ENCODE measurements around the gene MACO1. TPM values are rescaled to one million over a fixed set of nuclear protein-coding genes. Genes with fewer than 3 reads are reported as not detected.

MACO1 gene
- total and polyA plus RNA-seq, 7 donors = 2.4 to 20.2 (median 11.8) TPM

DNA sequence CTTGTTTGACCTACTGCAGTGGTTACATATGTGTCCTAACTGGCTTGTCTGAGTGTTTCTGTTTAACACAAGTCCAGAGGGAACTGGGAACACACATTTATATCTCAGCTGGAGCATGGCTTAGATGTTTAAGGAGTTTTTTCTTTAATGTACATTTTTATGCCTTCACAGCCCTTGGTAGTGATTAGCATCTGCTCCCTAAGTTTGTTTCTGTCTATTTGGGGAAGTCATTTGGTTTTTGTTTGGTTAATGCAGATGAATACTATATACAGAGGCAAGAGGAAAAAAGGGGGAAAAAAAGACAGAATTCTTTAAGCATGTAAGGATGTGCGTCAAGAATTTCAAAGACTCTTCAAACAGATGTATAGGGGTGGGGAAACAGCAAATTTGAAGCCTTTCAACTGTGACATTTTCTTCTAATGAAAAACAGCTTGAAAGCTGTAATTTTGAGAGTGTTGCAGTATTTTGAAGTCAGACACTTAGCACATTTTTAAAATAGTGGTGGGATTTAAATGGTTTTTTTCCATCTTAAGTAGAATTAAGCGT is 15.4 kb downstream of the MACO1 start:
- Histone ChIP-seq H3K27ac (no peak overlapping the region), H3K4me1 (peaks cover 0 to 21% (median 7%) of the 10 kb centered on the region in 4 donors), H3K9me3 (no peaks in the 10 kb centered on the region), H3K27me3 (no peaks in the 10 kb centered on the region), H3K4me3 (no peak overlapping the region), H3K36me3 (peaks cover 0 to 36% (median 4%) of the 10 kb centered on the region in 4 donors)
- no peak for DNase-seq
- TF ChIP-seq, protein P1, sequence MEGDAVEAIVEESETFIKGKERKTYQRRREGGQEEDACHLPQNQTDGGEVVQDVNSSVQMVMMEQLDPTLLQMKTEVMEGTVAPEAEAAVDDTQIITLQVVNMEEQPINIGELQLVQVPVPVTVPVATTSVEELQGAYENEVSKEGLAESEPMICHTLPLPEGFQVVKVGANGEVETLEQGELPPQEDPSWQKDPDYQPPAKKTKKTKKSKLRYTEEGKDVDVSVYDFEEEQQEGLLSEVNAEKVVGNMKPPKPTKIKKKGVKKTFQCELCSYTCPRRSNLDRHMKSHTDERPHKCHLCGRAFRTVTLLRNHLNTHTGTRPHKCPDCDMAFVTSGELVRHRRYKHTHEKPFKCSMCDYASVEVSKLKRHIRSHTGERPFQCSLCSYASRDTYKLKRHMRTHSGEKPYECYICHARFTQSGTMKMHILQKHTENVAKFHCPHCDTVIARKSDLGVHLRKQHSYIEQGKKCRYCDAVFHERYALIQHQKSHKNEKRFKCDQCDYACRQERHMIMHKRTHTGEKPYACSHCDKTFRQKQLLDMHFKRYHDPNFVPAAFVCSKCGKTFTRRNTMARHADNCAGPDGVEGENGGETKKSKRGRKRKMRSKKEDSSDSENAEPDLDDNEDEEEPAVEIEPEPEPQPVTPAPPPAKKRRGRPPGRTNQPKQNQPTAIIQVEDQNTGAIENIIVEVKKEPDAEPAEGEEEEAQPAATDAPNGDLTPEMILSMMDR (IDR thresholded peaks at IDR 0.05) = no peak
- TF ChIP-seq POLR2AphosphoS5 (IDR thresholded peaks at IDR 0.05) (no peak), EP300 (IDR thresholded peaks at IDR 0.05) (no peak), POLR2A (IDR thresholded peaks at IDR 0.05) (no peak)
- intact Hi-C loops (cut with DNase I) = no loop called here
- 69 to 86% methylated on average over 2 of the region's 2 CpGs for WGBS, 2 donors

DNA sequence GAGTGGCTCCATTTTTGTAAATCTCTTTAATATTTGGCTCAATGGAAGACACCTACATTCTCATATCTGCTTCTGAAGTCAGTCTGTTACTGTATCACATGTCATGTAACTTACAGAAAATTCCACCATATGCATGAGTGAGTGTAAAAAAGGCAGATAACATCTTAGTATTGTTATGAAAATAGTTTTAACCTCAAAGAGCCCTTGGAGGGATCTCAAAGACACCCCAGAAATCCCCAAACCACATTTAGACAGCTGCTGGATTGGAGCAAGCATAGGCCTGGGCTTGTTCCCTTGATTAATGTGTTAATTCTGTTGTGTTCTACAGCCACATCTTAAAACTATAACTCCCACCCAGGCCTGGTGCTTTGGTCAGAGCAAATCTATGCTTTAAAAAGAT is 16.9 kb downstream of the MACO1 start:
- Histone ChIP-seq H3K4me1 (peaks cover 0 to 8% (median 3%) of the 10 kb centered on the region in 4 donors), H3K36me3 (peaks cover 0 to 36% (median 4%) of the 10 kb centered on the region in 4 donors), H3K27me3 (no peaks in the 10 kb centered on the region), H3K9me3 (no peaks in the 10 kb centered on the region), H3K4me3 (no peak overlapping the region), H3K27ac (no peak overlapping the region)
- intact Hi-C loops (cut with DNase I) = no loop called here
- no peak for DNase-seq
- TF ChIP-seq EP300 (IDR thresholded peaks at IDR 0.05) (no peak), POLR2AphosphoS5 (IDR thresholded peaks at IDR 0.05) (no peak), POLR2A (IDR thresholded peaks at IDR 0.05) (no peak)
- TF ChIP-seq, protein P1 (IDR thresholded peaks at IDR 0.05) = no peak

DNA sequence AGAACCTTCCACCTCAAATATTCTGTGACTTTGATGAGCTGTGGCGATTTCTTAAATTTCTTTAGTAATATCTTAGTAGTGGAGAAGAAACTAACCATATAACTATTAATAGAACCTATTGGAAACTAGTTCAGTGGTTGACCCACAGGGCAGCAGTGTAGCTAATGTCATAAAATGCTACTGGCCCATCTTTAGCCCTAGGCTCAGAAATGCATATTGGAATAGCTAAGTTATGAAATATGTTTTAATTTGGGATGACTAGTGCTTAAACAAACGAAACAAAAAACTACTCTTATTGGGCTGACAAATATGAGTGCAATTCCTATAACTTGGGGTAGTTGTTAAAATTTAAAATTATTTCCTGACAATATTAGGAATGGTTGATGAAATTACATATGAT is 20.2 kb downstream of the MACO1 start:
- Histone ChIP-seq H3K27ac (no peak overlapping the region), H3K36me3 (peaks cover 0 to 50% (median 7%) of the 10 kb centered on the region in 4 donors), H3K27me3 (no peaks in the 10 kb centered on the region), H3K4me3 (no peak overlapping the region), H3K4me1 (peaks cover 0 to 5% (median under 1%) of the 10 kb centered on the region in 4 donors), H3K9me3 (no peaks in the 10 kb centered on the region)
- intact Hi-C loops (cut with DNase I) = no loop called here
- 92 to 97% methylated on average over 2 of the region's 2 CpGs for WGBS, 2 donors
- DNase-seq = no peak
- TF ChIP-seq POLR2A (IDR thresholded peaks at IDR 0.05) (no peak), EP300 (IDR thresholded peaks at IDR 0.05) (no peak), POLR2AphosphoS5 (IDR thresholded peaks at IDR 0.05) (no peak)
- TF ChIP-seq, protein P1 (IDR thresholded peaks at IDR 0.05) = no peak

DNA sequence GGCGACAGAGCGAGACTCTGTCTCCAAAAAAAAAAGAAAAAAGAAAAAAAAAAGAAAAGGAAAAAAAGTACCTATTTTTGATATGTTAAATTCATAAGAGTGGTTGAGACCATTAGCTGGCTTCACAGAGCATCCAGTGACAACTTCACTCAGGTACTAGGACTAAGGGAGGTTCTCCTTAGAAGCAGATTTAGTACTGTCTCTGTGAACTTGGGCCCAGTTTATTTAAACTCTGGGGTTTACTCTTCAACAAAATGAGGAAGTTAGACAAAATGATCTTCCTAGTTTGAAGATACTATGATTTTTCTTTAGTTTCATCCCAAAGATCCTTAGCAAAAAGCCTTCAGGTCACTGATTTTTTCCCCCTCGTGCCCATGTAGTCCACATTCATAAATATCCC is 21.2 kb downstream of the MACO1 start:
- intact Hi-C loops (cut with DNase I) = no loop called here
- Histone ChIP-seq H3K4me3 (no peak overlapping the region), H3K36me3 (peaks cover 0 to 59% (median 7%) of the 10 kb centered on the region in 4 donors), H3K27ac (no peak overlapping the region), H3K4me1 (no peaks in the 10 kb centered on the region), H3K27me3 (no peaks in the 10 kb centered on the region), H3K9me3 (no peaks in the 10 kb centered on the region)
- WGBS, 2 donors = 92 to 93% methylated on average over 3 of the region's 3 CpGs
- TF ChIP-seq, protein P1 (IDR thresholded peaks at IDR 0.05) = no peak
- no peak for TF ChIP-seq POLR2AphosphoS5 (IDR thresholded peaks at IDR 0.05)
- no peak for TF ChIP-seq POLR2A (IDR thresholded peaks at IDR 0.05)
- TF ChIP-seq EP300 (IDR thresholded peaks at IDR 0.05) = no peak
- DNase-seq = no peak

DNA sequence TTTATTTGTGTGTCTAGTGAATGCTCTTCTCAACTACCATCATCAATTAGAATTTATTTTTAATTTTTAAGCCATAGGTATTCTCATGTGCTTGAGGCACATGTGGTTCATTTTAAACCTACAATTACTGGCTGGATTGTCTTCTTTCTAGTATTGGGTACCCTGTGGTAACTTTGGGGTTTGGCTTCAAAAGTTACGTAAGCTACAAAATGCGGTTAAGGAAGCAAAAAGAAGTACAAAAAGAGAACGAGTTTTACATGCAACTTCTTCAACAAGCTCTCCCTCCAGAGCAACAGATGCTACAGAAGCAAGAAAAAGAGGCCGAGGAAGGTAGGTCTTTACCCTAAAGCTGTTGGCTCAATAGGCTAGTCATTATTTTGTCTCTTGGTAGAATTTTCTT is 25.8 kb downstream of the MACO1 start:
- H3K27ac ChIP-seq = no peak overlapping the region
- no peak for TF ChIP-seq EP300 (IDR thresholded peaks at IDR 0.05)
- no peak for TF ChIP-seq POLR2A (IDR thresholded peaks at IDR 0.05)
- no peak overlapping the region for H3K4me3 ChIP-seq
- DNase-seq = no peak
- WGBS, 2 donors = 83 to 90% methylated on average over 4 of the region's 4 CpGs
- intact Hi-C loops (cut with DNase I) = no loop called here
- H3K9me3 ChIP-seq = no peaks in the 10 kb centered on the region
- H3K36me3 ChIP-seq = peaks cover 0 to 53% (median 5%) of the 10 kb centered on the region in 4 donors
- H3K27me3 ChIP-seq = no peaks in the 10 kb centered on the region
- peaks cover 0 to 18% (median 10%) of the 10 kb centered on the region in 4 donors for H3K4me1 ChIP-seq
